Large intestine (tissue), 3 donors: Measurements from ENCODE around the gene OSMR. TPM values are rescaled to one million over a fixed set of nuclear protein-coding genes. Genes with fewer than 3 reads are reported as not detected.

Experiments used
- DNase-seq, 2 donors: peaks; one replicate each; pipeline versions ENCODE4 v3.0.0 to v3.0.0-alpha.2; 2013
- H3K27ac ChIP-seq: one replicate; pipeline ENCODE4 v1.5.1; 2013; ENCODE audit warnings: low read length
- H3K27me3 ChIP-seq: 2 replicates; pipeline ENCODE4 v1.6.1; 2013; ENCODE audit warnings: low read length; ENCODE audit not compliant: control insufficient read depth, insufficient read depth
- H3K36me3 ChIP-seq: 2 replicates; pipeline ENCODE4 v1.6.1; 2013; ENCODE audit warnings: low read length; ENCODE audit not compliant: control insufficient read depth, insufficient read depth
- H3K4me1 ChIP-seq: one replicate; pipeline ENCODE4 v1.6.1; 2013; ENCODE audit warnings: low read length; ENCODE audit not compliant: control insufficient read depth, insufficient read depth
- H3K4me3 ChIP-seq: one replicate; pipeline ENCODE4 v1.5.1; 2013; ENCODE audit warnings: low read length
- H3K9me3 ChIP-seq: one replicate; pipeline ENCODE4 v1.6.1; 2013; ENCODE audit warnings: mild to moderate bottlenecking, low read depth, low read length, moderate library complexity; ENCODE audit not compliant: control insufficient read depth
- WGBS: methylation state at CpG from one replicate; pipeline ENCODE4 v1.1.5; 2013; ENCODE audit warnings: low lambda C conversion rate; ENCODE audit not compliant: insufficient coverage; 5-methylcytosine and 5-hydroxymethylcytosine counted together
- polyA plus RNA-seq: library from polyadenylated mRNA; unstranded; fragments of 120-200 nt; gene quantifications from one replicate; pipeline ENCODE4 v1.2.1, GENCODE V29; 2013

OSMR gene
- polyA plus RNA-seq, 1 donor: 5.9 TPM

DNA sequence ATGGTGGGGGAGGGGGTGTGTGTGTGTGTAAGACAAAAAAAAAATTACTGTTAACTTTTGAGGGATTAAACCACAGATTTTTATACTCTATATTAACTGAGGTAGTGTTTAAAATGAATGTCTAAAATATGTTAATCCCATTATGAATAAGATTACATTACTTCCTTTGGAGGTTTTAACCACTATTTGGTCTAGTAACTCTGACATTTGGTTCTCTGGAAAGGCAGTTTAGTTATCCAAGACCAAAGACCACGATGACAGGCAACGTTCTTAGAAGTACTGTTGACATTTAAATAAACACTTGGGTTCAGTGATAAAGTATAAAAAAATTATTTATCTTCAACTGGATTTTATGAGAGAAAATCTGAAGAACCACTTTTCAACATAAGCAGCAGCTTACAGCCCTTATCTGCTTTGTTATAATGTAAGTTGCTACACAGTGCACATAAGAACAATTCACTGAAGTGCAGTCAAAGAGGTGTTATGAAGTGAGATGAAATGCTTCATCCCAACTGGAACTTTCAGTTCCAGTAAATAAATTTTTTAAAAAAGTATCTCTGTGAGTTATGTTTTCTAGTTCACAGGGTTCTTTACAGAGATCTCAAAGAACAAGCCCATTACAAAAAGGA, 94.5 kb downstream of the OSMR start:
- no peak overlapping the region for H3K4me3 ChIP-seq
- H3K4me1 ChIP-seq: no peaks in the 10 kb centered on the region
- 100% methylated on average over 1 of the region's 2 CpGs for WGBS
- H3K9me3 ChIP-seq: no peaks in the 10 kb centered on the region
- peaks cover 37% of the 10 kb centered on the region for H3K36me3 ChIP-seq
- no peak overlapping the region for H3K27ac ChIP-seq
- H3K27me3 ChIP-seq: no peaks in the 10 kb centered on the region
- DNase-seq: no peak

DNA sequence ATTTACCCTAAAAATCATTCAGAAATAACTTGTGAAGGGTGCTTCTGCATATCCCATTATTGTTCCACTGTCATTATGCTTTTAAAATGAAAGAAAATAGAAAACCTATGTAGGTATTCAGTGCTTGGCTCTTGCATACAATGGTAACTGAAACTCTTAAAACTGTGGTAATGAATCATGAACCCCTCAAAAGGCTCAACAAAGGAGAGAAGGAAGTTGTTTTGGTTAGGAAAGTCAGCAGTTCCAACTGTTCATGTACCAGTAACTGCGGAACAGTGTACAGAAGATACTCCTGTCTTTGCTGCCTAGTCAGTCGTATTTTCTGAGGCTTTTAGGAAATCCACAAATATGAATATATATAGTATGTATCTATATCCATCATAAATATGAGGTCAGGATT, 96.1 kb downstream of the OSMR start:
- no peak overlapping the region for H3K4me3 ChIP-seq
- no peak for DNase-seq
- no peaks in the 10 kb centered on the region for H3K9me3 ChIP-seq
- no peaks in the 10 kb centered on the region for H3K4me1 ChIP-seq
- H3K27ac ChIP-seq: no peak overlapping the region
- H3K36me3 ChIP-seq: peaks cover 40% of the 10 kb centered on the region
- WGBS: no CpG with 5 or more reads among the region's 2 CpGs
- no peaks in the 10 kb centered on the region for H3K27me3 ChIP-seq

DNA sequence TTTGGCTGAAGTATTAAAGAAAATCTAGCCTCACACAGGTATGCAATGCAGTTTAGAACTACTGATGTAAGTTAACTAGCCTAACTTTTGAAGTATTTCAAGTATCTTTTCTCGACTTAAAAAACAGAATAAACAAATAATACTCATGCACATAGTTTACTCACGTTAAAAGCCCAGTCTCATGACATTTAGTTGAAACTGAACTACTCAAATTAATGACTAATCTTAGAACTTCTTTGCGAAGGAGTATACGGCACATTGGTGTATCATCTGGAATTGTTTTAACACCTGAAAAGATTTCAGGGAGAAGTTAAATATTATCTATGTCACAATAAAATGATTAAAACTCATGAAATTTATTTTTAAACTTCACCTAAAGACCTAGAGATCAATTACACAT, 98.5 kb downstream of the OSMR start:
- Histone ChIP-seq H3K4me1 (no peaks in the 10 kb centered on the region), H3K27me3 (no peaks in the 10 kb centered on the region), H3K9me3 (no peaks in the 10 kb centered on the region), H3K36me3 (peaks cover 45% of the 10 kb centered on the region), H3K4me3 (no peak overlapping the region), H3K27ac (no peak overlapping the region)
- 84% methylated on average over 3 of the region's 4 CpGs for WGBS
- no peak for DNase-seq

DNA sequence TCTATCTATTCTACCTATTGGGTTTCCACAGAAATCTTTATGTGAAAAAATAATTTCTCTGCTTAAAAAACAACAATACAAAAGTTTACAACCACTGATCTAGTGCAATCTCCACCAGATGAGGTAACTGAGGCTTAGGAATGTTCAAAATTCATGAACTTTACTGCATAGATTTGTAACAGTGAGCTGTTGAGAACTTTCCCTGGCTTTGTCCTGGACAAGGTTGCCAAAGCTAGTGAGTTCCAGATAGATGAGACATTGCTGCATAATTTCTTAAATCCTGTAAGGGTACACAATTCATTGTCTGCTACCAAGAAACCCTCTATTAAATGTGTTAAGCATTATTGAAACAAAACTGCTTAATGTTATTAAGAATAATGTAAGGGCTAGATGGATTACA, 102.7 kb downstream of the OSMR start:
- Histone ChIP-seq H3K4me3 (no peak overlapping the region), H3K4me1 (no peaks in the 10 kb centered on the region), H3K9me3 (no peaks in the 10 kb centered on the region), H3K36me3 (peaks cover 49% of the 10 kb centered on the region), H3K27me3 (no peaks in the 10 kb centered on the region), H3K27ac (no peak overlapping the region)
- no peak for DNase-seq

DNA sequence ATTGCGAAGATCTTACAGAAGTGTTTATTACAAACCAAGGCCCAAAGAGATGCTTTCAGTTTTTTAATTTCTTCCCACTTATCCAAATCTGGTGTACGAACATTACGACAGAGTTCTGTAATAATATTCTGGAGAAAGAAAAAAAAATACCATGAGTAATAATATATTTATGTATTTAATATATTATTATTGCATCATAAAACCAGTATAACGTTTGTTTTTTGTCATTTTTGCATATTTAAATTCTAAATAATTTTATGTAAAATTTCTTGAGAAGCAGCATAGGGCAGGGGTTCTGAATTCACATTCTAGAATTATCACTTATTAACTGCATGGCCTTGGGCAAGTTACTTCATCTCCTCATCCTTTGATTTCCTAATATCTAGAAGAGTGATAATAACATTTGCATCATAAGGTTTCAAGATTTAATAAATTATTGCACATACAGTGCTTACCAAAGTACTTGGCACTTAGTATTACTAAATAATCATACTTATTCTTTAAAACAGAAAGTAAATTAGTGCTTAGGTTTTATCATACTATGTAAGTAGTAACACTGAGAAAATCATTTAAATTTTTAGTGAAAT, 107.7 kb downstream of the OSMR start:
- H3K4me3 ChIP-seq: no peak overlapping the region
- no peaks in the 10 kb centered on the region for H3K27me3 ChIP-seq
- DNase-seq: no peak
- no peaks in the 10 kb centered on the region for H3K4me1 ChIP-seq
- no peaks in the 10 kb centered on the region for H3K9me3 ChIP-seq
- no peak overlapping the region for H3K27ac ChIP-seq
- 100% methylated on average over 3 of the region's 4 CpGs for WGBS
- peaks cover 52% of the 10 kb centered on the region for H3K36me3 ChIP-seq

DNA sequence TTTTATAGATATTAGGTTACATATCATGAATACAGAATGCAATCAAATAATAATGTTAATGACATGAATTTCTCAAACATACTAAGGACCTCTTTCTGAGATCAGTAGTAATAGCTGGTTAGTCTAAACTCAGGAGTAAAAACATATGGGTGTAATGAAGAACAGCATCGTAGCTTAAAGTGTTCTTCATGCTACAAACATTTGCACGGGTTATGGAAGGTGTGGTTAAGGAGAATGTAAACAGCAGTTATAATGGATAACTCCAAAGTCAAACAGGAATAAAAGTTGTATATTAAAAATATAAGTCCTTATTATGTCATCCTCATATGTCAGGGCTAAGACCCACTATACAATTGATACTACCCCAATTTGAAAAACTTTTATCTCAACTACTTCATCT, 115.9 kb downstream of the OSMR start:
- no peaks in the 10 kb centered on the region for H3K9me3 ChIP-seq
- peaks cover 41% of the 10 kb centered on the region for H3K36me3 ChIP-seq
- no peak overlapping the region for H3K27ac ChIP-seq
- H3K27me3 ChIP-seq: no peaks in the 10 kb centered on the region
- H3K4me3 ChIP-seq: no peak overlapping the region
- no peaks in the 10 kb centered on the region for H3K4me1 ChIP-seq
- WGBS: no CpG with 5 or more reads among the region's 2 CpGs
- no peak for DNase-seq

DNA sequence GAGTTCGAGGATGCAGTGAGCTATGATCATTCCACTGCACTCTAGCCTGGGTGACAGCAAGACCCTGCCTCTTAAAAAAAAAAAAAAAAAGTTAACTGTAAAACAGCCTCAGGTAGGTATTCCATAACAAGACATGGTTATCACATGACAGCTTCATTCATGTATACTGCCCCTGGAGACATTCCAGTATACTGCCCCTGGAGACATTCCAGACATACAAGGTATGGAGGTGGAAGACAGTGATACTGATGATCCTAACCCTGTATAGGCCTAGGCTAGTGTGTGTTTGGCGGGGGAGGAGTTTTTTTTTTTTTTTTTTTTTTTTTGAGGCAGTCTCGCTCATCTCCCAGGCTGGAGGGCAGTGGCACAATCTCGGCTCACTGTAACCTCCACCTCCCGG, 122.9 kb downstream of the OSMR start:
- no peak for DNase-seq
- Histone ChIP-seq H3K9me3 (no peaks in the 10 kb centered on the region), H3K36me3 (peaks cover 22% of the 10 kb centered on the region), H3K27me3 (no peaks in the 10 kb centered on the region), H3K4me1 (no peaks in the 10 kb centered on the region), H3K27ac (no peak overlapping the region), H3K4me3 (no peak overlapping the region)
- no CpG with 5 or more reads among the region's 5 CpGs for WGBS

DNA sequence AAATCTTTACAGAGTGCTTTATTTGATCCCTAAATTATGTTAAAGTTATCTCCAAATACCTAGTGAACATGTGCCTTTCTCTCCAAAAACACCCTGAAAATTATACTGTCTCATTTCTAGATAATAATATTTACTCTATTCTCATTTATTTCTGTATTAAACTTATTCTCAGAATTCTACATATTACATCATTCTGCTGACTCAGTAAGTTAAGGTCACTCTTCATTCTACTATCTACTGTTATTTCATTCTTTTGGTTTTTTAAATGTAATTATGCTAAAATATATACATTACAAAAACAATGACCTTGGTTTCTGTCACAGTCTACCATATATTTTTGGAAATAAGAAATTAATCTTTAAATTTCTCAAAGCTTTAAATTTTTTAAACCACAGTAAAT, 132.2 kb downstream of the OSMR start:
- Histone ChIP-seq H3K4me1 (no peaks in the 10 kb centered on the region), H3K36me3 (peaks cover 19% of the 10 kb centered on the region), H3K27me3 (no peaks in the 10 kb centered on the region), H3K4me3 (no peak overlapping the region), H3K9me3 (no peaks in the 10 kb centered on the region), H3K27ac (no peak overlapping the region)
- DNase-seq: no peak

DNA sequence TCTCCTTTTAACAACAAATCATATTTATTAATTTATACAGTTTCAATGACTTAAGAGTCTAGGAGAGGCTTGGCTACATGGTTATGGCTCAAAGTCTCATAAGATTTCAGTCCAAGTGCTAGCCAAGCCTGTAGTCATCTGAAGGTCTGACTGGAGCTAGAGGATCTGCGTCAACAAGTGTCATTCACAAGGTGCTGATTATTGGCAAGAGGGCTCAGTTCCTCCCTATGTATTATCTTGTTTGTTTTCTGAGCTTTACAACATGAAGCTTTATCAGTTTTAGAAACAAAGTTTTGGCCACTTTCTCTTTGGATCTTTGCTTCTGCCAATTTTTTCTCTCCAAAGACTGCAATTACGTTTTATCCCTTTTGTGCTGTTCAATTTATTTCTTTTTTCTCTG, 133.7 kb downstream of the OSMR start:
- no peak overlapping the region for H3K4me3 ChIP-seq
- H3K27ac ChIP-seq: no peak overlapping the region
- H3K36me3 ChIP-seq: peaks cover 16% of the 10 kb centered on the region
- DNase-seq: no peak
- no peaks in the 10 kb centered on the region for H3K27me3 ChIP-seq
- no peaks in the 10 kb centered on the region for H3K9me3 ChIP-seq
- H3K4me1 ChIP-seq: no peaks in the 10 kb centered on the region
- WGBS: 86% methylated on average over 1 of the region's 2 CpGs
